ENCODE data around the gene YPEL2. TPM values are rescaled to one million over a fixed set of nuclear protein-coding genes. Genes with fewer than 3 reads are reported as not detected.

The YPEL2 gene
- total RNA-seq, 2 donors from 2014 or later: 17.2 to 25.7 TPM

DNA sequence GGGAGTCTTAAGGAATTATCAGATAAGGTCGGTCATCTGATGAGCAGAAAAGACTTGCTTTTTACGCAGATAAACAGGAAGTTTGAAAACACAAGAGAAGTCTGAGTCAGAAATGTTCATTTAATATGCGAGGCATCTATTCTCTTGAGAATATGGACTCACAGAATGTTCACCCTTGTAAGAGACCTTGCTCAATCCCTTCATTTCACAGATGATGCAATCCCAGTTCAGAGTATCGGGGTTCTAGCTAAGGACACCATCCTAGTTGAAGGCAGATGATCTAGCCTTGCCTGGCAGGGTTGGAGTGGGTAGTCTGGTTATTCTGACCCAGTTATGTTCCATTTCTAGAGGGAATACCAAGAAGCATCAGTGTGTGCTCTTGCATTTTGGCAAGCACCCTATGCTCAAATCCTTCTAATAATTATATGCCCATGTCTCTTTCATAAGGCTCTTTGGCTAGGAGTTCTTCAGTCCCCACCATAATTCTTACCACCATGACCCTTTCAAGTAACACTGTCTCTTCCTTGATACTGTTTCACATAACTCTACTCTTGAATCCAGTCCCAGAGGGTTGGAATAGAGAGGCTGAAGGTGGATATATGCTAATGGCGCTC lies 42.5 kb downstream of the YPEL2 start:
- H3K27ac ChIP-seq: peak overlapping the region; percentile 90
- H3K9me3 ChIP-seq: no peaks in the 10 kb centered on the region
- no peaks in the 10 kb centered on the region for H3K36me3 ChIP-seq
- TF ChIP-seq, protein P1, sequence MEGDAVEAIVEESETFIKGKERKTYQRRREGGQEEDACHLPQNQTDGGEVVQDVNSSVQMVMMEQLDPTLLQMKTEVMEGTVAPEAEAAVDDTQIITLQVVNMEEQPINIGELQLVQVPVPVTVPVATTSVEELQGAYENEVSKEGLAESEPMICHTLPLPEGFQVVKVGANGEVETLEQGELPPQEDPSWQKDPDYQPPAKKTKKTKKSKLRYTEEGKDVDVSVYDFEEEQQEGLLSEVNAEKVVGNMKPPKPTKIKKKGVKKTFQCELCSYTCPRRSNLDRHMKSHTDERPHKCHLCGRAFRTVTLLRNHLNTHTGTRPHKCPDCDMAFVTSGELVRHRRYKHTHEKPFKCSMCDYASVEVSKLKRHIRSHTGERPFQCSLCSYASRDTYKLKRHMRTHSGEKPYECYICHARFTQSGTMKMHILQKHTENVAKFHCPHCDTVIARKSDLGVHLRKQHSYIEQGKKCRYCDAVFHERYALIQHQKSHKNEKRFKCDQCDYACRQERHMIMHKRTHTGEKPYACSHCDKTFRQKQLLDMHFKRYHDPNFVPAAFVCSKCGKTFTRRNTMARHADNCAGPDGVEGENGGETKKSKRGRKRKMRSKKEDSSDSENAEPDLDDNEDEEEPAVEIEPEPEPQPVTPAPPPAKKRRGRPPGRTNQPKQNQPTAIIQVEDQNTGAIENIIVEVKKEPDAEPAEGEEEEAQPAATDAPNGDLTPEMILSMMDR (IDR thresholded peaks at IDR 0.05): no peak
- H3K9ac ChIP-seq (ENCODE audit: low read depth in 2 of 2, low read length in 2 of 2): no peak overlapping the region
- no peaks in the 10 kb centered on the region for H3K27me3 ChIP-seq
- no peak overlapping the region for H3K4me3 ChIP-seq
- H3K4me1 ChIP-seq: peaks cover 56% of the 10 kb centered on the region
- DNase-seq: no peak
- intact Hi-C loops (cut with DNase I): loop anchor here (5.0 kb wide), 1 partner anchor 42 kb away; the partner anchor contains the start of gene YPEL2

DNA sequence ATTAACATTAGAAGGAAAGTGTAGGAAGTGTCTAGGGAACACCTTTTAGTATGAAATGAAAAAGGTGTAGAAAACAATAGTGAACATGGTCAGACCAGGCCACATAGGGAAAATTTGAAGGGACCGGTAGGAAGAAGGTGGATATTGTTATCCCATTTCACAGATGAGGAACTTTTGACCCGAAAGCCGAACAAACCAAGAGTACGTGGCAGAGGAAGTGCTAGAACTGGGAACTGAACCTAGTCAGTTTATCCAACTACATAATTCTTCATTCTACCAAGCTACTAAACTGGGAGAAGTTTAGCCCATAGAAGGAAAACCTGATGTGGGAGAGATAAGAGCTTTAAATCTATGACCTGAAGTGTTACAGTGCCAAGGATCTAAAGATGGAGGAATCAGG lies 43.2 kb downstream of the YPEL2 start:
- intact Hi-C loops (cut with DNase I): loop anchor here (5.0 kb wide), 1 partner anchor 42 kb away; the partner anchor contains the start of gene YPEL2
- no peak overlapping the region for H3K4me3 ChIP-seq
- peak overlapping the region; percentile 90 for H3K27ac ChIP-seq

DNA sequence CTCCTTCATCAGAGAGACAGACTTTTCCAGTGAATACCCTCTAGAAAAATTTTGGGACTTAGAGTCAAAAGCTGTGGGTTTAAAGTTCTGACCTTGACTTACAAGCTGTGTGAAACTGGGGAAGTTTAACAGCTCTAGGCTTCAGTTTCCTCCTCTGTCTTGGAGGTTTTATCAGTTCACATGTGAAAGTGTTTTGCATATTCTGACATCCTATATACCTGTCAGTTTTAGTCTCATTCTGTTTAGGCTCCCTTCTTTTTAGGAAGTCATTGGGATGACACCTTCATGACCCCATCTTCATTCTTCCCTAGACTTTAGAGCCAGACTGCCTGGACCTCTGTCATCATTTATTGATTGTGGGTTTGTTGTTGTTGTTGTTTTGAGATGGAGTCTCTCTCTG lies 44.4 kb downstream of the YPEL2 start:
- Histone ChIP-seq H3K36me3 (no peaks in the 10 kb centered on the region), H3K4me1 (peaks cover 45% of the 10 kb centered on the region), H3K27me3 (no peaks in the 10 kb centered on the region), H3K27ac (no peak overlapping the region), H3K9ac (ENCODE audit: low read depth in 2 of 2, low read length in 2 of 2) (no peak overlapping the region), H3K9me3 (no peaks in the 10 kb centered on the region), H3K4me3 (no peak overlapping the region)
- DNase-seq: no peak
- TF ChIP-seq, protein P1 (IDR thresholded peaks at IDR 0.05): no peak
- intact Hi-C loops (cut with DNase I): no loop called here

More for the DNA sequence above, 43.2 kb downstream of the YPEL2 start:
- H3K4me1 ChIP-seq: peaks cover 56% of the 10 kb centered on the region
- DNase-seq: no peak
- no peaks in the 10 kb centered on the region for H3K36me3 ChIP-seq
- TF ChIP-seq, protein P1 (IDR thresholded peaks at IDR 0.05): no peak
- H3K9ac ChIP-seq (ENCODE audit: low read depth in 2 of 2, low read length in 2 of 2): no peak overlapping the region
- no peaks in the 10 kb centered on the region for H3K9me3 ChIP-seq
- H3K27me3 ChIP-seq: no peaks in the 10 kb centered on the region

GRCh38 chr17:59376506-59376905 lies 45.1 kb downstream of the YPEL2 start:
- Histone ChIP-seq H3K27ac (no peak overlapping the region), H3K27me3 (no peaks in the 10 kb centered on the region), H3K9me3 (no peaks in the 10 kb centered on the region), H3K4me1 (peaks cover 45% of the 10 kb centered on the region), H3K36me3 (no peaks in the 10 kb centered on the region), H3K9ac (ENCODE audit: low read depth in 2 of 2, low read length in 2 of 2) (no peak overlapping the region), H3K4me3 (no peak overlapping the region)
- DNase-seq: no peak
- TF ChIP-seq, protein P1 (IDR thresholded peaks at IDR 0.05): no peak
- intact Hi-C loops (cut with DNase I): no loop called here

- Histone ChIP-seq H3K27me3 (no peaks in the 10 kb centered on the region), H3K9me3 (no peaks in the 10 kb centered on the region), H3K4me1 (peaks cover 46% of the 10 kb centered on the region), H3K4me3 (no peak overlapping the region), H3K36me3 (no peaks in the 10 kb centered on the region), H3K27ac (peak overlapping the region; percentile 78), H3K9ac (ENCODE audit: low read depth in 2 of 2, low read length in 2 of 2) (no peak overlapping the region)
- no peak for DNase-seq
- intact Hi-C loops (cut with DNase I): no loop called here
- TF ChIP-seq, protein P1 (IDR thresholded peaks at IDR 0.05): no peak
Measured at GRCh38 chr17:59377410-59377809, 46.0 kb downstream of the YPEL2 start.

Measured in colonic mucosa (tissue), 4 donors.